Stimulated activated CD8-positive, alpha-beta memory T cell treated with anti-CD3 and anti-CD28 coated beads, Interleukin-2, amount 100 ng/mL, for 1 hour (primary cell): ENCODE data around the gene HDAC7.

ENCODE experiments used
- DNase-seq, 2 donors: peaks; one replicate each; pipeline ENCODE4 v3.0.0-alpha.2; 2020; ENCODE audit warnings: low read depth in 2 of 2

HDAC7 gene

GRCh38 chr12:47746073-47746472 is 73.6 kb downstream of the HDAC7 start:
- no peak for DNase-seq

- DNase-seq = no peak
These were observed 74.1 kb downstream of the HDAC7 start for GRCh38 chr12:47745485-47746041.

GRCh38 chr12:47744778-47745436 is 74.8 kb downstream of the HDAC7 start:
- DNase-seq = no peak

- peak in 1 of 2 donors; percentile 44 for DNase-seq
These were observed 75.6 kb downstream of the HDAC7 start for GRCh38 chr12:47744005-47744651.

- no peak for DNase-seq
These were observed 76.3 kb downstream of the HDAC7 start for GRCh38 chr12:47743311-47743860.

GRCh38 chr12:47742253-47742825 is 77.4 kb downstream of the HDAC7 start:
- DNase-seq = peak; percentile 45 to 46

- peak; percentile 33 to 45 for DNase-seq
These were observed 78.4 kb downstream of the HDAC7 start for GRCh38 chr12:47741340-47741703.

- DNase-seq = no peak
These were observed 78.9 kb downstream of the HDAC7 start for GRCh38 chr12:47740606-47741339.

- no peak for DNase-seq
These were observed 79.7 kb downstream of the HDAC7 start for GRCh38 chr12:47739979-47740378.

GRCh38 chr12:47739297-47739696 is 80.4 kb downstream of the HDAC7 start:
- no peak for DNase-seq

- no peak for DNase-seq
These were observed 81.6 kb downstream of the HDAC7 start for GRCh38 chr12:47737936-47738594.

GRCh38 chr12:47736877-47737676 is 82.6 kb downstream of the HDAC7 start:
- DNase-seq = no peak

GRCh38 chr12:47736216-47736615 is 83.5 kb downstream of the HDAC7 start:
- no peak for DNase-seq

- DNase-seq = no peak
These were observed 84.1 kb downstream of the HDAC7 start for GRCh38 chr12:47735649-47736048.

- DNase-seq = no peak
These were observed 84.8 kb downstream of the HDAC7 start for GRCh38 chr12:47734725-47735480.

- DNase-seq = no peak
These were observed 86.6 kb downstream of the HDAC7 start for GRCh38 chr12:47733142-47733541.
